ENCODE results near the gene DNAJC5G.

DNA sequence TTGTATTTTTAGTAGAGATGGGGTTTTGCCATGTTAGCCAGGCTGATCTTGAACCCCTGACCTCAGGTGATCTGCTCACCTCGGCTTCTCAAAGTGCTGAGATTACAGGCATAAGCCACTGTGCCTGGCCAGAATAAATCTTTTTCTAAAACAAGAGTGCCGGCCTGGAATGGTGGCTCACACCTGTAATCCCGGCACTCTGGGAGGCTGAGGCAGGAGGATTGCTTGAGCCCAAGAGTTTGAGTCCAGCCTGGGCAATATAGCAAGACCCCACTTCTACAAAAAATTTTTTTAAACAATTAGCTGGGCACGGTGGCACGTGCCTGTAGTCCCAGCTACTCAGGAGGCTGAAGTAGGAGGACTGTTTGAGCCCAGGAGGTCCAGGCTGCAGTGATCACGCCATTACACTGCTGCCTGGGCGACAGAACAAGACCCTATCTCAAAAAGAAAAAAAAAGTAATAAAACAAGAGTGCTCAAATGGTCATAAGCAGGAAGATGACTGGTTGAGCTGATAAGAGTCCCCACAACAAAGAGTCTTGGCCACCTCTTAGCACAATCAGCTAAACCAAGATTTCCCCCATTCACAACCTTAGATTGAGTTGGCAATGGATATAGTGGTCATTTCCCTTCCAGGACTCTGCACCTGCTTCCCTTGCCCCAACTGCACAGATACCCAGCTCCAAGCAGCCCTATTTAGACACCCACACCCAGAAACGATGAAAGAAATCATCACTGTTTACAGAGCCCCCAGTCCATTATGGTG lies 38.8 kb downstream of the DNAJC5G start:
- TF ChIP-seq, protein P1, sequence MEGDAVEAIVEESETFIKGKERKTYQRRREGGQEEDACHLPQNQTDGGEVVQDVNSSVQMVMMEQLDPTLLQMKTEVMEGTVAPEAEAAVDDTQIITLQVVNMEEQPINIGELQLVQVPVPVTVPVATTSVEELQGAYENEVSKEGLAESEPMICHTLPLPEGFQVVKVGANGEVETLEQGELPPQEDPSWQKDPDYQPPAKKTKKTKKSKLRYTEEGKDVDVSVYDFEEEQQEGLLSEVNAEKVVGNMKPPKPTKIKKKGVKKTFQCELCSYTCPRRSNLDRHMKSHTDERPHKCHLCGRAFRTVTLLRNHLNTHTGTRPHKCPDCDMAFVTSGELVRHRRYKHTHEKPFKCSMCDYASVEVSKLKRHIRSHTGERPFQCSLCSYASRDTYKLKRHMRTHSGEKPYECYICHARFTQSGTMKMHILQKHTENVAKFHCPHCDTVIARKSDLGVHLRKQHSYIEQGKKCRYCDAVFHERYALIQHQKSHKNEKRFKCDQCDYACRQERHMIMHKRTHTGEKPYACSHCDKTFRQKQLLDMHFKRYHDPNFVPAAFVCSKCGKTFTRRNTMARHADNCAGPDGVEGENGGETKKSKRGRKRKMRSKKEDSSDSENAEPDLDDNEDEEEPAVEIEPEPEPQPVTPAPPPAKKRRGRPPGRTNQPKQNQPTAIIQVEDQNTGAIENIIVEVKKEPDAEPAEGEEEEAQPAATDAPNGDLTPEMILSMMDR (IDR thresholded peaks at IDR 0.05 in 8 of 11, conservative IDR thresholded peaks at IDR 0.05 in 3 of 11) = no peak
- TF ChIP-seq POLR2A (IDR thresholded peaks at IDR 0.05) = no peak
